K562 (cell line): ENCODE data around the gene LYST. TPM values are rescaled to one million over a fixed set of nuclear protein-coding genes. Genes with fewer than 3 reads are reported as not detected.

Experiments
- ATAC-seq: fragments of 200-7000 bp; cut with Tn5 transposase; 3 replicates; pipeline ENCODE4 v1.9.1; 2020; ENCODE audit warnings: moderate library complexity
- BruUV-seq: library from RNA; stranded (reverse); fragments of 400-500 nt; replicated peaks from 2 replicates; lab custom pipeline; 2021; lab: Mats Ljungman, UMichigan
- CTCF ChIA-PET: fragments of 300-600 bp; formaldehyde crosslinking; extraction: SDS; loops from one replicate; lab custom pipeline; 2021; ENCODE audit warnings: low intra/inter-chr PET ratio; lab: Yijun Ruan, JAX
- POLR2A ChIA-PET: fragments of 300-600, 350-650 bp; sonication (Branson Sonifier 250); formaldehyde crosslinking; extraction: SDS; loops from one replicate; lab custom pipeline; 2021; ENCODE audit warnings: antibody characterized with exemption, inconsistent platforms; lab: Yijun Ruan, JAX
- DNase-seq, 4 experiments: peaks; one replicate each; pipeline versions ENCODE4 v3.0.0 to v3.0.0-alpha.2; 2011 to 2018; ENCODE audit warnings: low spot score in 3 of 4, mixed read lengths in 3 of 4; ENCODE audit errors: extremely low read depth in 1 of 4
- FAIRE-seq: peaks from 2 replicates; lab custom pipeline; 2011; peaks lifted over from hg19 to GRCh38; lab: Jason Lieb, UNC
- H2AFZ ChIP-seq: 2 replicates; pipeline ENCODE4 v1.6.0; 2011; ENCODE audit warnings: low read depth, low read length, control low read depth, inconsistent platforms
- H3K27ac ChIP-seq: fragments of 200-600 bp; 3 replicates; pipeline ENCODE4 v1.8.0; 2011; ENCODE audit warnings: low read depth, mild to moderate bottlenecking, control low read depth, inconsistent platforms, low read length, moderate library complexity, mixed read lengths; ENCODE audit errors: extremely low read depth
- H3K27me3 ChIP-seq, 2 experiments: fragments of 300-600 bp in 1 of 2; 2 replicates in 1 of 2; 3 replicates in 1 of 2; pipeline versions ENCODE4 v1.6.0 to v1.8.0; 2011; ENCODE audit warnings: inconsistent platforms in 2 of 2, low read length in 2 of 2, mild to moderate bottlenecking in 1 of 2, mixed read lengths in 1 of 2, moderate library complexity in 1 of 2; ENCODE audit not compliant: control insufficient read depth in 2 of 2, insufficient read depth in 2 of 2
- H3K36me3 ChIP-seq: fragments of 300-600 bp; 3 replicates; pipeline ENCODE4 v1.8.0; 2011; ENCODE audit warnings: mild to moderate bottlenecking, low read length, inconsistent platforms; ENCODE audit not compliant: control insufficient read depth, insufficient read depth
- H3K4me1 ChIP-seq, 2 experiments: fragments of 200-600 bp in 1 of 2; replicated peaks in 1 of 2; 2 replicates in 1 of 2; 3 replicates in 1 of 2; pipeline versions ENCODE4 v1.5.1 to v1.8.0; 2011; ENCODE audit warnings: inconsistent platforms in 2 of 2, low read length in 2 of 2, mild to moderate bottlenecking in 1 of 2, mixed read lengths in 1 of 2, moderate library complexity in 1 of 2; ENCODE audit not compliant: control insufficient read depth in 2 of 2, insufficient read depth in 2 of 2
- H3K4me2 ChIP-seq: 2 replicates; pipeline ENCODE4 v1.6.1; 2011; ENCODE audit warnings: low read length, control low read depth, inconsistent platforms, mixed read lengths; ENCODE audit not compliant: insufficient read depth
- H3K4me3 ChIP-seq: fragments of 200-600 bp; sonication (generic), shearing (Covaris generic); 2 replicates; pipeline ENCODE4 v1.5.1; 2016; ENCODE audit warnings: control low read depth, inconsistent platforms
- H3K79me2 ChIP-seq: fragments of 200-600 bp; 3 replicates; pipeline ENCODE4 v1.8.0; 2011; ENCODE audit warnings: low read length, inconsistent platforms; ENCODE audit not compliant: control insufficient read depth, insufficient read depth
- H3K9ac ChIP-seq, 2 experiments: 2 replicates each; pipeline versions ENCODE4 v1.6.0 to v1.6.1; 2011; ENCODE audit warnings: low read depth in 2 of 2, low read length in 2 of 2, control low read depth in 1 of 2, inconsistent platforms in 1 of 2, mild to moderate bottlenecking in 1 of 2, mixed read lengths in 1 of 2; ENCODE audit not compliant: insufficient read depth in 1 of 2
- H3K9me1 ChIP-seq: one replicate; pipeline ENCODE4 v1.6.0; 2011; ENCODE audit warnings: inconsistent platforms, mild to moderate bottlenecking, low read length, moderate library complexity; ENCODE audit not compliant: control insufficient read depth, insufficient read depth
- H3K9me3 ChIP-seq: replicated peaks from 2 replicates; pipeline ENCODE4 v1.5.1; 2011; ENCODE audit warnings: low read depth, low read length, inconsistent platforms; ENCODE audit not compliant: control insufficient read depth, insufficient read depth
- H4K20me1 ChIP-seq: replicated peaks from 2 replicates; pipeline ENCODE4 v1.6.1; 2011; ENCODE audit warnings: low read length, inconsistent platforms, mixed read lengths; ENCODE audit not compliant: control insufficient read depth, insufficient read depth
- ESRRB ChIP-seq: fragments of 250-450 bp; sonication (Bioruptor Pico); IDR thresholded peaks from 2 replicates; pipeline ENCODE4 v1.5.0; 2020; ENCODE audit warnings: mild to moderate bottlenecking, moderate library complexity, borderline replicate concordance
- FOSL1 ChIP-seq: fragments of 200-800 bp; sonication (Bioruptor generic); conservative IDR thresholded peaks from 2 replicates; pipeline ENCODE4 v1.6.1; 2016; ENCODE audit warnings: missing genetic modification characterization, missing compliant biosample characterization
- GTF2B ChIP-seq: IDR thresholded peaks from 2 replicates; pipeline ENCODE4 v1.6.1; 2011; ENCODE audit not compliant: insufficient read length; ENCODE audit errors: extremely low read depth
- NR2F6 ChIP-seq: fragments of 450-650 bp; formaldehyde crosslinking; IDR thresholded peaks from 2 replicates; pipeline ENCODE4 v1.4.0; 2020; ENCODE audit warnings: mild to moderate bottlenecking
- NUFIP1 ChIP-seq: fragments of 450-650 bp; IDR thresholded peaks from 2 replicates; pipeline ENCODE4 v1.6.1; 2018; ENCODE audit not compliant: partially characterized antibody
- SMAD4 ChIP-seq: fragments of 250-450 bp; sonication (Bioruptor Pico); conservative IDR thresholded peaks from 2 replicates; pipeline ENCODE4 v1.8.0; 2021; ENCODE audit warnings: inconsistent platforms, mild to moderate bottlenecking, moderate library complexity
- TCF7L2 ChIP-seq: fragments of 150-350 bp; IDR thresholded peaks from 2 replicates; pipeline ENCODE4 v1.6.1; 2016; ENCODE audit warnings: low read depth, mild to moderate bottlenecking, low read length, moderate library complexity
- ZC3H4 ChIP-seq: sonication (generic); formaldehyde crosslinking; IDR thresholded peaks from 2 replicates; pipeline ENCODE4 v1.9.0; 2021; ENCODE audit warnings: missing genetic modification reagents, borderline replicate concordance
- ZKSCAN1 ChIP-seq: fragments of 150-350 bp; IDR thresholded peaks from 2 replicates; pipeline ENCODE4 v1.6.1; 2016; ENCODE audit warnings: low read depth, low read length
- WGBS: fragments of 100-300 bp; shearing (Covaris generic); methylation state at CpG from one replicate; pipeline ENCODE4 v1.1.6; 2016; ENCODE audit warnings: low coverage, mixed read lengths; ENCODE audit not compliant: insufficient coverage; ENCODE audit errors: missing lambda C conversion rate; 5-methylcytosine and 5-hydroxymethylcytosine counted together
- in situ Hi-C: fragments of 300-500 bp; cut with MboI; formaldehyde crosslinking; loops from 4 replicates; pipeline ENCODE4 v1.15.0; 2018; ENCODE audit warnings: inconsistent platforms, mixed read lengths
- intact Hi-C: fragments of 100-400 bp; cut with micrococcal nuclease; formaldehyde crosslinking; loops from 2 replicates; pipeline ENCODE4 v1.14.2; 2022
- polyA plus RNA-seq, 8 experiments: library from polyadenylated mRNA; depleted of rRNA in 4 of 8; stranded (reverse) in 5 of 8; unstranded in 3 of 8; fragments of >200 nt; fragmentation: Nextera tagmentation in 2 of 8; fragmentation: Illumina TruSeq in 1 of 8; extraction: Ambion mirVana in 2 of 8; extraction: Trizol in 1 of 8; gene quantifications; 2 replicates each; pipeline versions ENCODE4 v1.2.1 to v1.2.3, GENCODE V29; 2011 to 2014; ENCODE audit warnings: inconsistent platforms in 1 of 8, missing spikeins in 1 of 8
- total RNA-seq, 7 experiments: library from RNA; depleted of rRNA in 6 of 7; stranded (reverse); fragments of >200 nt in 6 of 7; fragmentation: Illumina TruSeq in 2 of 7; extraction: Trizol in 2 of 7; gene quantifications; 2 replicates each; pipeline versions ENCODE4 v1.2.1 to v1.2.3, GENCODE V29; 2011 to 2021; ENCODE audit warnings: low replicate concordance in 1 of 7
- TF ChIP-seq, protein P1 (sequence below), 2 experiments: fragments of 200-800 bp in 1 of 2; sonication (Bioruptor generic) in 1 of 2; sonication (generic) in 1 of 2; formaldehyde crosslinking in 1 of 2; IDR thresholded peaks in 1 of 2; conservative IDR thresholded peaks in 1 of 2; 2 replicates each; pipeline versions ENCODE4 v1.5.0 to v1.6.1; 2016 to 2020; ENCODE audit warnings: missing compliant biosample characterization in 1 of 2, missing genetic modification characterization in 1 of 2, missing genetic modification reagents in 1 of 2

LYST gene
- total and polyA plus RNA-seq, 9 of the 15 experiments (the other 6 are each of a cell fraction or from before 2014, with no cell fraction given) = 0.73 to 2.4 (median 1.4) TPM

DNA sequence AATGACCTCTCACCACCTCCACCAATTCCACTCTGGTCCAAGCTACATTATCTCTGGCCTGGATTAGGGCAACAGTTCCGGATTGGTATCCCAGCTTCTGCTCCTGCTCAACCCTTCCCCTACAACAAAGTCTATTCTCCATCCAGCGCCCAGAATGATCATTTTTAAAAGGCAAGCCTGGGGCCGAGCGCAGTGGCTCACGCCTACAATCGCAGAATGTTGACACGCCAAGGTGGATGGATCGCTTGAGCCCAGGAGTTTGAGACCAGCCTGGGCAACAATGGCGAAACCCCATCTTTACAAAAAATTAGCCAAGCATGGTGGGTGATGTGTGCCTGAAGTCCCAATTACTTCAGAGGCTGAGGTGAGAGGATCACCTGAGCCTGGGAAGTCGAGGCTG, 2.2 kb downstream of the LYST start:
- Histone ChIP-seq H3K9ac (no peak overlapping the region), H3K4me1 (peaks cover 9 to 13% of the 10 kb centered on the region in 2 experiments; a peak in 4 of 5 replicates), H3K27me3 (peaks cover 14 to 18% of the 10 kb centered on the region in 2 experiments), H3K9me1 (no peaks in the 10 kb centered on the region), H4K20me1 (no peaks in the 10 kb centered on the region; the same call in 1 of the 2 replicates), H3K79me2 (no peaks in the 10 kb centered on the region), H3K4me3 (no peak overlapping the region), H3K9me3 (no peaks in the 10 kb centered on the region), H3K27ac (no peak overlapping the region), H2AFZ (no peak overlapping the region), H3K4me2 (no peak overlapping the region), H3K36me3 (no peaks in the 10 kb centered on the region)
- ChIA-PET POLR2A (no interaction called here), CTCF (interaction anchor here (3.0 kb wide), 1 partner anchor 107 kb away, joined by 10 read pairs; no protein-coding TSS in a partner anchor)
- WGBS = 55% methylated on average over 10 of the region's 10 CpGs
- DNase-seq = no peak
- FAIRE-seq = no peak
- in situ Hi-C loops = no loop called here
- intact Hi-C loops = no loop called here
- TF ChIP-seq FOSL1 (tag) (no peak), NUFIP1 (no peak), GTF2B (no peak), SMAD4 (CRISPR knock-in tag) (no peak), NR2F6 (no peak), ZKSCAN1 (no peak), ESRRB (no peak), ZC3H4 (no peak), TCF7L2 (no peak)
- TF ChIP-seq, protein P1, sequence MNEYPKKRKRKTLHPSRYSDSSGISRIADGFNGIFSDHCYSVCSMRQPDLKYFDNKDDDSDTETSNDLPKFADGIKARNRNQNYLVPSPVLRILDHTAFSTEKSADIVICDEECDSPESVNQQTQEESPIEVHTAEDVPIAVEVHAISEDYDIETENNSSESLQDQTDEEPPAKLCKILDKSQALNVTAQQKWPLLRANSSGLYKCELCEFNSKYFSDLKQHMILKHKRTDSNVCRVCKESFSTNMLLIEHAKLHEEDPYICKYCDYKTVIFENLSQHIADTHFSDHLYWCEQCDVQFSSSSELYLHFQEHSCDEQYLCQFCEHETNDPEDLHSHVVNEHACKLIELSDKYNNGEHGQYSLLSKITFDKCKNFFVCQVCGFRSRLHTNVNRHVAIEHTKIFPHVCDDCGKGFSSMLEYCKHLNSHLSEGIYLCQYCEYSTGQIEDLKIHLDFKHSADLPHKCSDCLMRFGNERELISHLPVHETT (CRISPR knock-in tag; conservative IDR thresholded peaks at IDR 0.05 in 1 of 2, IDR thresholded peaks at IDR 0.05 in 1 of 2) = no peak
- ATAC-seq = no peak
- no TSS peak for BruUV-seq
